Right ventricle myocardium inferior (tissue), 1 donor: Measurements from ENCODE around the gene DUS1L. TPM values are rescaled to one million over a fixed set of nuclear protein-coding genes. Genes with fewer than 3 reads are reported as not detected.
A peak's percentile ranks its signal among the peaks of the same experiment; 100 is the strongest.

Source experiments
- ATAC-seq: fragments of 200-7000 bp; cut with Tn5 transposase; one replicate; pipeline ENCODE4 v1.9.1; 2020; ENCODE audit warnings: mild to moderate bottlenecking, moderate library complexity
- DNase-seq: peaks from one replicate; pipeline ENCODE4 v3.0.0; 2021; ENCODE audit errors: missing footprints
- intact Hi-C: fragments of 100-400 bp; cut with DNase I; formaldehyde crosslinking; loops from one replicate; pipeline ENCODE4 v1.11.0; 2022
- total RNA-seq: library from RNA; stranded (reverse); fragmentation: NEBNext Ultra II Directional; extraction: Animal tissue kit (Norgen Biotek cat#: 25700); gene quantifications from one replicate; pipeline ENCODE4 v1.2.1, GENCODE V29; 2021
- donor health status: DM: no; HTN: yes; CAD: no; lungs with severe emphysema.

The DUS1L gene
- total RNA-seq, 1 donor from 2014 or later, result 59.3 TPM

DNA sequence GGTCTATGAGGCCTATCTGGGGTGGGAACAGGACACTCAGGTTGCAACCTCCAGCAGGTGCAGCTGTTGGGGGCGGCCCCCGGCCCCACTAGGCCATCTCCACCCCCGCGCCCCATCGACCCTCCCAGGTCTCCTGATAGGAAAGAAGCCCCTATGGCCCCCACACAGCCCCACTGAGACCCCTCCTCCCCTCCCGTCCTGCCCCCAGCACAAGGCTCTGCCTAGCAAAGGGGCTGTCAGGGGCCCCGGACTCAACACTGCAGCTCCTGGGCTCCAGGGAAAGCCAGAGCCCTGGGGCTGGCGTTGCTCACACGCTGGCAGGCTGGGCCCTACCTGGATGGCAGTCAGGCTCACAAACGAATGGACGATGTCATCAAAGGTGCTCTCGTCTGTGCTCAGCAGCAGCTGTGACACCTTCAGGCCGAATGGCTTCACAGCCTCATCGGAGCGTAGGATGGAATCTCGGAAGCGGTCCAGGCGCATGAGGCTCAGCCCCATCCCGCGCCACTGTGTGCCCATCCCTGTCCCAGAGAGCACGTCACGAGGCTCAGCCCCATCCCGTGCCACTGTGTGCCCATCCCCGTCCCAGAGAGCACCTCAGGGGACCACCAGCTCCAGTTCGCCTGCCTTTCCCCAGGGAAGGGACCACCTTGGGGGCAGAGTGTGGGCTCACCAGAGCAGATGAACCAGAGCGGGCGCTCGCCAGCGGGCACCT lies 25.1 kb upstream of the DUS1L start:
- intact Hi-C loops, result no loop called here
- ATAC-seq, result no peak
- DNase-seq, result peak; percentile 45

DNA sequence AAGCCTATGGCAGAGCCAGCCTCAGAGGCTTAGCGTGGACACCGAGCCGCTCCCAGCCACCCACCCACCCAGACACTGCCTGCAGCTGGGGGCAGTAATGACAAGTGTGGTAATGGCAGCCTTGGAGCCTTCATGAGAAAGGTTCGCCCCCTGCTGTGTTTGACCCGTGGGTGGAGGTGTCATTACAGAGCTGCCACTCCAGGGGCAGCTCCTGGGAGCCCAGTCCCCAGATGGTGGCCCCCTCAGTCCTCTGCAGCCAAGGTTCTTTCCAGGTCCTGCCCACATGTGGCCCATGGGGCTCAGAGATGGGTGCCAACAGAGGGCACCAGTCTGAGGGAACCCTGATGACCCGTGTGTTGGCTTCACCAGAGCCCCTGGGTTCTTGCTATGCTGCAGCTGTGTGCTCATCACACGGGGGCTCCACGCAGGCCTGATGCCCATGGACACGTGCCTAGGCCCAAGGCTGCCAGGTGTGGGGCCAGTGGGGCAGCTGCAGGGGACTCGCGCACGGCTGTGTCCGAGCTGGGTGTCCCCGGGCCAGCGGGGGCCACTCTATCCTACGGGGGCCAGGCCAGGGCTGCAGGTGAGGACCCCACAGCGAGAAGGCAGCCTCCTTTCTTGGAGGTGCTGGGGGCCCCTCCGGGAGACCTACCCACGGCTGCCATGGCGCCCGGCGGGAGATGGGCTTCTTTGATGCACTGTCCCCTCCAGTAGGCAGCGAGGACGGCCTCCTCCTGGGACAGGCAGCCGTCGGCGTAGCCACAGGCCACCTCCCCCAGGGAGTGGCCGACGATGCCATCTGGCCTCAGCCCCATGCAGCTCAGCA lies 24.3 kb upstream of the DUS1L start:
- intact Hi-C loops, result no loop called here
- ATAC-seq, result no peak
- peak; percentile 53 for DNase-seq

DNA sequence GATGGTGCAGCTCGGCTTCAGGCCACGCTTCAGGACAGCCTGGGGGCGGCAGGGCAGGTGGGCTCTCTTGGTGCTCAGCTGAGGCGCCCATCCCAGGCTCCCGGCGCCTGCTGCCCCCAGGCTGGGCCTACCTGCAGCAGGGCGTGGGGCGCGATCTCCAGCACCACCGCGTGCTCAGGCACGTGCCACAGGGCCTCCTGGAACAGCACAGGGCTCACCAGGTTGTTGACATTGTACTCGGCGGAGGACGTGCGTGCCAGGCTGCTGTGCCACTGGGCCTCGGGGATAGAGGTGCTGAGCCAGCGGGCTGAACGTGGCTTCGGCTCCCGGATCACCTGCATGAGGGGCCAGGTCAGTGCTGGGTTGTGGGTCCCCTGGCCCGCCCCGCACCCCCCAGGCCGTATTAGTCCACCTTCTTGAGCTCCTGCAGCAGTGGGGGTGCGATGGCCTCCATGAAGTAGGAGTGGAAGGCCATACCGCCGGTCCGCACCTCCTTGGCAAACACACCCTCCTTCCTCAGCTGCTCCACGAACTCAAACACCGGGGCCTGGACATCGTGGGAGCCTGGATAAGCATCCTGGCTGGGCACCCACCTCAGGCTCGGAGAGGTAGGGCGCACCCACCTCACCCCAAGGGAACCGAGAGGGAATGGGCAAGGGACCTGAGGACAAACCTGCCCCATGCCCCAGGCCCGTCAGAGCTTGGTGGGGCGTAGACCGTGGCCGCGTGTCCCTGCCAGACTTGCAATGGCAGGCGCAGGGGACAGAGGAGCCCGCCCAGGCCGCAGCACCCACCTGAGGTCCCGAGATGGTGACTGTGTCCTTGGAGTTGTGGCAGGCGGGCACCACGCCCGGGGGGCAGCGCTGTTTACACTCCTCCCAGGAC lies 23.5 kb upstream of the DUS1L start:
- no peak for ATAC-seq
- intact Hi-C loops, result no loop called here

DNA sequence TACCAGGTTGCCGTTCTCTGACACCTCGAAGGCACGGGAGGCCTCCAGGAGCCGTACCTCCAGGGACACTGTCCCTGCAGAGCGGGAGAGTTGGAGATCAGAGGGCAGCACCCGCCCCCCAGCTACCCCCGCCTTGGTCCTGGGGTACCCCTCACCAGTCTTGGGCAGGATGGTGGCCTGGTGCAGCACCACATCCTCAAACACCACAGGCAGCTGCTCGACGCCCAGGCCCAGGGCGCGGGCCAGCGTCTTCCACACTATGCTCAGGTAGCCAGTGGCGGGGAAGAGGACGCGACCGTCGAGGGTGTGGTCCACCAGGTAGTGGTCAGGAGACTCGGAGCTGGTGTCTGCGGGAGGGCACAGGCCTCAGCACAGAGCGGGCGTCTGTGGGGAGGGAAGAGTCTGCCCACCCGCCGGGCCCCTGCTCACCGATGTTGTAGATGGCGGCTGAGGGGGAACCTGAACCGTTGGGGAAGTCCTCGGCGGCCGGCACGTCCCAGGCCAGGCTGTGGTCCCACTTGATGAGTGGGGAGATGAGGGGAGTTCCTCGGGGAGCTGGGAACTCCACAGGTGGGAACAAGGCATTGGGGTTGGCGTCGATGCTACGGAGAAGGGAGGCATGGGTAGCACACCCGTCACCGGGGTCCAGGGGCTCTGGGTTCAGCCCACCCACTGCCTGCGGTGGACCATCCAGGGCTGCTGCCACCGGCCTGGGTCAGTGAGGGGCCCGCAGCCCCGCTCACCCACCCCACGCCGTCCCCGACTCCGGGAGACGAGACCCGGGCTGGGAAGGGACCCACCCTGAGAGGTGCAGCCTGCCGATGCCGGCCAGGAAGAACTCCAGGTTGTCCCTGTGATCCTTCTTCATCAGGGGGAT lies 22.6 kb upstream of the DUS1L start:
- ATAC-seq (no peak), DNase-seq (peak; percentile 65)
- intact Hi-C loops, result no loop called here

More for the DNA sequence above, 23.5 kb upstream of the DUS1L start:
- peak; percentile 62 for DNase-seq

DNA sequence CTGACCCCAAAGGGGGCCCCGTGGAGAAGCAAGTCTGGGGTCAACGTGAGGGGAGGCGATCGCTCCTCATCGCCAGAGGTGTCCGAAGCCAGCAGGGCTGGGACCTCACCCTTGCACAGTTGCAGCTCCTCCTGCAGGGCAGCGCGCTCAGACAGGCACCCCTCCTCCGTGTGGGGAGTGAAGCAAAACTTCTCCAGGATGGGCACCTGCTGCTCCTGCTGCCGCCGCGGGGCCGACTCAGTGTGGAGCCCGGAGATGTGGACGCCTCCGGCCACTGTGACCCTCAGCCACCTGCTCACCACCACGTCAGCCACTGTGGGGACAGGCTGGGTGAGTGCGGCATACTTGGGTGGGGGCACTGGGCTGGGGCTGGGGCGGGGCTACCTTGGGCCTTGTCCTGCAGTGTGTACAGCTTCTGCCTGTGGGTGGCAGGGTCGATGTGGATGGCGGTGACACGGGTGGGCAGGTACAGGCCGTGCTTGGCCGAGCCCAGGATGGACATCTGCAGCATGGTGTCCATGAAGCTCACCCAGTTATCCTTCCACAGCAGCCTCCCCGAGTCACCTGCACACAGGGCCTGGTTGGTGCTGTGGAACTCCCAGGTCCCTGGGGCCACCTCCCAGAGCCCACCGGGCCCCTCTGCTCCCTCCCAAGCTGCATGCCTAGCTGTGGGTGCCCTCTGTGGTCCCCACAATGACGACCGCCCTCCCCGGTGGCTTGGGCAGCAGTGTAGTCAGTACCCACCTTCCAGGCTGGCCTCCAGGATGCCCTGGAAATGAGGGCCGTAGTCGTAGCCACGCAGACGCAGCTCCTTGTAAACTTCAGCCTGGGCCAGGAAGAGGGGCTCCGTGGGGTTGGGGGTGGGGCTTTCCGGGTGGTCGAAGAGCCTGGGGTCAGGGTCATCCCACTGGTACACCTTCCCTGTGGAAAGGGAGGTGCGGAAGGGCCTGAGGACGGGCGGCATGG lies 21.6 kb upstream of the DUS1L start:
- peak; percentile 45 for DNase-seq
- intact Hi-C loops, result no loop called here
- no peak for ATAC-seq

DNA sequence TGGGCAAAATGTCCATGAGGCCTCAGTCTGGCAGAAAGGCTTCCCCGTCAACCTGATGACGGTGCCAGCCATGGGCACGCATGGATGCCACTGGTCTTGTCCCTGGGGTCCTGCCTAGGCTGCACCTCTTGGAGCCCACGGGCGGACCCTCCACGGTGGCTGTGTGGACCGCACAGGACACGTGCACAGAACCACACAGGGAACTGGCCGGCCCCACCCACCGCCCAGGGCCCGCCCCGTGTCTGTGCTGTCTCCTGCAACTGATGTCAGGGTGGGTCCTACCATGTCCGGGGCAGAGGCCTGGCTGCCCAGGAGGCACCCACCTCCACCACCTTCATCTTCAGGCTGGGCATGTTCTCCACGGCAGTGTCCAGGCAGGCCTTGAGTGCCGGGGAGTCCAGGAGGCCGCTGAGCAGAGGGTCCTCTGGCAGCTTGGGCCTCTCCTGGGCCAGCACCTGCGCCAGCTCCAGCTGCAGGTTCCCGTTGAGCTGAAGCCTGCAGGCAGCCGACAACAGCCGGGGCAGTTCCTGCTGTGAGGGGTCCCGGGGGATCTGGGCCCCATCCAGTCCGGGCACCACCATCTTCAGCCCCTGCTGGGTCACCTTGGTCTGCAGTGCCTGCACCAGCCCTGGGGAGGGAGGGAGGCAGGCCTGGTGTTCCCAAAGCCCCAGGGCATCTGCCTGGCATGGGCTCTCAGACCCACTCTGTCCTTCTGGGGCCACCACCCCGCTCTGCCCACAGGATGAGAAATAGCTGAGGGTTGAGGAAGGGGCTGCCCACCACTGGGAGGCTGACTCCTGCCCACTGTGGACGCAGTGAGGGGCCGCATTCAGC lies 20.5 kb upstream of the DUS1L start:
- intact Hi-C loops, result no loop called here
- ATAC-seq, result no peak
- peak; percentile 62 for DNase-seq

DNA sequence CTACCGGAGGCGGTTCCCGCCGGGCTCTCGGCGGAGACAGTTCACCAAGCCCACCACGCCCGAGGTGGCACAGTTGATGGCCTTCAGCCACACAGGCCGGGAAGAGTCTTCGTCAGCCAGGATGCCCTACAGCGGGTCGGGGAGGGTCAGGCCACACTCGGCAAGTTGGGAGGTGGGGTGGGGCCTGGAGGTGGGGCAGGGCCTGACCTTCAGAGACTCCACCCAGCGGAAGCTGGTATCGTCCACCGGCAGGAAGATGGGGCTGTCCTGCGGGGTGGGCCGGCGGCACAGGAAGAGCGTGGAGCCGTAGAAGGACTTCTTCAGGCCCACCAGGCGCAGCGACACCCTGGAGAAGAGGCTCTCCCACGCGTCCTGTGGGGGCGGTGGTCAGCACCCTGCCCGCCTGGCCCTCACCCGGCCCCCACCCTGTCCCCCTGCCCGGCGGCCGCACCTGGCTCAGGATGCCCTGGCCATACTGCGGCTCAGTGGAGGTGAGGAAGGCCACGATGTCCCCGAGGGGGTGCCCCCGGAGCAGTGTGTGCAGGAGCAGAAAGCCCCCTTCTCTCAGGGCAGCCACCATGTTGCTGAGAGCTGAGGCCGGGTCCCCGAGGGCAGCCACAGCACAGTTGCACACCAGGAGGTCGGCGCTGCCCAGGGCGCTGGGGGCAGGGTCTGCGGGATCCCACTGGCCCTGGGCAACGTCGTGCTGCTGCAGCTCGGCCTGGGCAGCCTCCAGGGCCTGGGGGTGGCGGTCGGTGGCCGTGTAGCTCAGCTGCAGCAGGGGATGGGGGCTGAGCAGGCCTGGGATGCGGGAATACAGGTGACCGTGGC lies 19.6 kb upstream of the DUS1L start:
- DNase-seq (peak; percentile 49), ATAC-seq (no peak)
- intact Hi-C loops, result no loop called here

DNA sequence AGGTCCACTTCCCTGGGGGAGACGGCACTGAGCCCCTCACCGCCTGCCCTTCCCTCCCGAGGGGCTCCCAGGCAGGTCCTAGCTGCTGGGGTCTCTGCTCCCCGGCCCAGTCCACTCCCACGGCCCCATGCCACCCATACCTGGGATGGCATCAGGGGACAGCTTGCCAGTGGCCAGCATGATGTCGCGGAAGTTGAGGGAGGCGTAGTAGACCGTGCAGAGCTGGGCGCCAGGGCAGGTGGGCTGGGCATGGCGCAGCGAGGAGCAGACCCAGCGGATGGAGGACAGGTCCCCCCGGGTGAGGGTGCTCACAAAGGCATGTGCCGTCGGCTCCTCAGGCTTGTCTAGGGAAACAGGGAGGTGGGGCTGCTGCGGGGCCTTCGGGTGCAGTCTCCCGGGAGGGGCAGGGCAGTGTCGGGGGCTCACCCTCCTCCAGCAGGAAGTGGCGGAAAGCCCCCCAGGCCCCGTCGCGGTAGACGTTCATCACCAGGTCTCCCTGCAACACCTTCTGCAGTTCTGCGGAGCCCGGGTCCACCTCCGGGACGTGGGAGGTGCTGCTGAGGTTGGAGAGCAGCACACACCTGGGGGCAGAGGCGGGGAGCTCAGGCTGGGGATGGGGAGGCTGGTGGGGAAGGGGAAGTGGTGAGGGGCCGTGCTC lies 18.9 kb upstream of the DUS1L start:
- intact Hi-C loops, result no loop called here
- ATAC-seq (no peak), DNase-seq (no peak)

DNA sequence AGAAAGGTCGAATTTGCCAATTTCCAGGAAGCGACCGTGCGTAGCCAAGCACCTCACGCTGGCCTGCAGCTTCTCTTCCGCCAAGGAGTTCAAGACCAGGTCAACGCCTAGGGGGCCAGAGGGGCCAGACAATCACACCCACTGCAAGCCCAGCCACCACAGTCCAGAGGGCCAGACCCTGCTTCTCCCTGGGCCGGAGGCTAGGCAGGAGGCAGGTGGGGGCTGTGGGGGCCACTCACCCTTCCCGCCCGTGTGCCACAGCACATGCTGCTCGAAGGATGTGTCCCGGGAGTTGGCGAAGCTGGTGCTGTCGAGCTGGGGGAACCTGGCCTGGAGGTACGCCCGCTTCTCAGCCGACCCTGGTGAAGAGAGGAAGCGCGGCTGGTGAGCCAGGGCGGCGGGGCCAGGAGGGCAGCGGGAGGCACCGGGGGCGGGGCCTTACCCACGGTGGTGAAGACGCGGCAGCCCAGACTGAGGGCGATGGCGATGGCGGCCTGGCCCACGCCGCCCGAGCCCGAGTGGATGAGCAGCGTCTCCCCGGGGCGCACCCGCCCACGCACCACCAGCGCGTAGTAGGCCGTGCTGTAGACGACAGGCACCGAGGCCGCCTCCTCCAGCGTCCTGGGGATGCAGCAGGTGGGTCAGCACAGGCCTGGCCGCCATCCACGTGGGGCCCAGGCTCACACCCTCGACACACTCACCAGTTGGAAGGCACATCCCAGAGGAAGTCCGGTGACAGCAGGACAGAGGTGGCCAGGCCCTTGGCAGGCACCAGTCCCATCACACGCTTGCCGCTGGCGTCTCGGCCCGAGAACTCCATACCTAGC lies 18.1 kb upstream of the DUS1L start:
- no peak for ATAC-seq
- intact Hi-C loops, result no loop called here
- no peak for DNase-seq

DNA sequence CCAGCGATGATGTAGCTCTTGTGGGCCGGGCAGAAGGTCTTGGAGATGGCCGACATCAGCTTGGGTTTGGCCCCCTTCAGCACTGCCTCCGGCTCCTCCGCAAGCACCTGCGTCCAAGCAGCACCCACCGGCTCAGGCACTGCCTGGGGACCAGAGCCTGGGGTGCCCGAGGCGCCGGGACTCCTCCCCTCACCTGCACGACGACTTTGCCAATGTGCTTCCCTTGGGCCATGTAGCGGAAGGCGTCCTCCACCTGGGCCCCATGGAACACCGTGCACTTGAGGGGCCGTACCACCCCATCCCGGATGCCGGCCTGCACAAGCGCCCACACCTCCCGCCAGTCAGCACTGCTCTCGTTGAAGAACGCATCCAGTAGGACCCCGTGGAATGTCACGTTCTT lies 17.4 kb upstream of the DUS1L start:
- intact Hi-C loops, result no loop called here
- DNase-seq (no peak), ATAC-seq (no peak)

DNA sequence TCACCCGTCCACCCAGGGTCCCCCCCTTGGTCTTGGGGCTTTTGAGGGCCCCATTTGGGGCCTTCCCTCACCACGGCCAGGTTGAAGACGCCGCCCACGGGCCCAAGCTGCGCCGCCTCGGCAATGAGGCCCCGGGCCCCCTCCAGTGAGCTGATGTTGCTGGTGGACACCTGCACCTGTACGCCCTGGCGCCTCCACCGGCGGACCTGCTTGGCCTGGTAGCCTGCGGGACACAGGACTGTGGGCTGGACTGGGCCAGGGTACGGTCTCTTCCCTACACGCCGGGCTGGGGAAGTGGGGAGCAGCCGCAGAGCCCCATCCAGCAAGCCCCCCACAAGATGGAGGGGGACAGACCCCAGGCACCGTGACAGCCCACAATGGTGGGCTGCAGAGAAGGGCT lies 16.9 kb upstream of the DUS1L start:
- DNase-seq (no peak), ATAC-seq (no peak)
- intact Hi-C loops, result no loop called here

DNA sequence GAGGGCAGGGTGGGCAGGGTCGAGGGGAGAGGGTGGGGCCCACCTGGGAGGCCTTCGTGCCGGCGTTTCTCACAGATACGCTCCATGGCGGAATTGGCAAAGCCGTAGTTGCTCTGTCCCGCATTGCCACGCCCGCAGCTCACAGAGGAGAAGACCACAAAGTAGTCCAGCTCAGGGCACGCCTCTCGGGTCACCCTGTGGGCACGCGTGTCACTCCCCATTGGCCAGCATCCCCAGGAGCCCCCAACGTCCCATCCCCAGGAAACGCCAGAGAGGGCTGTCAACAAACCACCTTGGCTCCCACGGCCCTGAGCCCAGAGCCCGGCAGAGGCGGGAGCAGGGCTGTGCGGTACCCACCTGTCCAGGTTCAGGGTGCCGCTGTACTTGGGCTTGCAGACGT lies 16.4 kb upstream of the DUS1L start:
- ATAC-seq (no peak), DNase-seq (no peak)
- intact Hi-C loops, result no loop called here

DNA sequence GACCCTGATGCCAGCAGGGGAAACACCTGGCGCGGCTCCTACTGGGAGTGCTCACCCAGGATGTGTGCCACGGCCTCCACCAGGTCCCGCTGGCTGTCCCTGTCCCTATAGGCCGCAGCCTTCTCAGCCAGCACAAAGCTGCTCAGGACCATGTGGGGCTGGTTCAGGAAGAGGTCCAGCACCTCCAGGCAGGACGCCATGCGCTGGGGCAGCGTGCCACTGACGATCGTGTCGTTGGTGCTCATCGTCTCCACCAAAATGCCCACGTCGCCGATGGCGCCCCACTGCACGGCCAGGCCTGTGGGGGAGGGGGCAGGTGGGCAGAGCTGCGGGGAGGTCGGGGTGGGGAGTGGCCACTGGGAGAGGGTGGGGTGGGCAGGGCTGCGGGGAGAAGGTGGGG lies 15.9 kb upstream of the DUS1L start:
- intact Hi-C loops, result no loop called here
- DNase-seq (no peak), ATAC-seq (no peak)

DNA sequence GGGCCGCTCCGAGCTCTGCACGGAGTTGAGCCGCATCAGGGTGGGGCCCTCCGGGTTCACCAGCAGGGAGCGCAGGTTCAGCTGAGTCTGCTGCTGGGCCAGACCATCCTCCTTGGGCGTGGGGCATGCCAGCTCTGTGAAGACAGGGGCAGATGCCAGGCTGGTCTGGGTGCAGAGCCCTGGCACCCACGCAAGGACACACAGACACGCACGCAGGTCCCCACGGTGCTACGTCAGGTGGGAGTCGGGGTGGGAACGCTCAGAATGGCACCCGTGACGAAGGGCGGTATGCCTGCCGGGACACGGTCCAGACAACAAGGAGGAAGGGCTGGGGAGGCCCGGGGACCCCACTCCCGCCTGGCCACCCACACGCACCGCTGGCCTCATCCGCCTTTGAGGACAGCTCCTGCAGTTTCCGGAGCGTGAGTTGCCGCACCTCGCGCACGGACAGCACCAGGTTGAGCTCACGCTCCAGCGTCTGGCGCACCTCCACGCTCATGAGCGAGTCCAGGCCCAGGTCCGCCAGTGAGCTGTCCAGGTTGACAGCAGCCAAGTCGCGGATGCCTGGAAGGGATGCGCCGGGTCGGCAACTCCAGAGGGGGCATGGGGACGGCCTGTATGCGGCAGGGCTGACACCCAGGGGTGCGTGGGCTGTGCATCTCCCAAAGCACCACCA lies 15.3 kb upstream of the DUS1L start:
- no peak for DNase-seq
- intact Hi-C loops, result no loop called here
- no peak for ATAC-seq
